Stimulated activated CD4-positive, alpha-beta T cell treated with anti-CD3 and anti-CD28 coated beads, Interleukin-4, amount 100 ng/mL, for 1 hour (primary cell): ENCODE data around the gene IL17RA.
A peak's percentile ranks its signal among the peaks of the same experiment; 100 is the strongest.
"Not testable (repeated sequence)": the region's sequence is repeated elsewhere in the genome, so short reads cannot be mapped to it uniquely, and the experiment has no call there.

Experiments
- DNase-seq: peaks from one replicate; pipeline ENCODE4 v3.0.0-alpha.2; 2020

Gene IL17RA, protein sequence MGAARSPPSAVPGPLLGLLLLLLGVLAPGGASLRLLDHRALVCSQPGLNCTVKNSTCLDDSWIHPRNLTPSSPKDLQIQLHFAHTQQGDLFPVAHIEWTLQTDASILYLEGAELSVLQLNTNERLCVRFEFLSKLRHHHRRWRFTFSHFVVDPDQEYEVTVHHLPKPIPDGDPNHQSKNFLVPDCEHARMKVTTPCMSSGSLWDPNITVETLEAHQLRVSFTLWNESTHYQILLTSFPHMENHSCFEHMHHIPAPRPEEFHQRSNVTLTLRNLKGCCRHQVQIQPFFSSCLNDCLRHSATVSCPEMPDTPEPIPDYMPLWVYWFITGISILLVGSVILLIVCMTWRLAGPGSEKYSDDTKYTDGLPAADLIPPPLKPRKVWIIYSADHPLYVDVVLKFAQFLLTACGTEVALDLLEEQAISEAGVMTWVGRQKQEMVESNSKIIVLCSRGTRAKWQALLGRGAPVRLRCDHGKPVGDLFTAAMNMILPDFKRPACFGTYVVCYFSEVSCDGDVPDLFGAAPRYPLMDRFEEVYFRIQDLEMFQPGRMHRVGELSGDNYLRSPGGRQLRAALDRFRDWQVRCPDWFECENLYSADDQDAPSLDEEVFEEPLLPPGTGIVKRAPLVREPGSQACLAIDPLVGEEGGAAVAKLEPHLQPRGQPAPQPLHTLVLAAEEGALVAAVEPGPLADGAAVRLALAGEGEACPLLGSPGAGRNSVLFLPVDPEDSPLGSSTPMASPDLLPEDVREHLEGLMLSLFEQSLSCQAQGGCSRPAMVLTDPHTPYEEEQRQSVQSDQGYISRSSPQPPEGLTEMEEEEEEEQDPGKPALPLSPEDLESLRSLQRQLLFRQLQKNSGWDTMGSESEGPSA

DNA sequence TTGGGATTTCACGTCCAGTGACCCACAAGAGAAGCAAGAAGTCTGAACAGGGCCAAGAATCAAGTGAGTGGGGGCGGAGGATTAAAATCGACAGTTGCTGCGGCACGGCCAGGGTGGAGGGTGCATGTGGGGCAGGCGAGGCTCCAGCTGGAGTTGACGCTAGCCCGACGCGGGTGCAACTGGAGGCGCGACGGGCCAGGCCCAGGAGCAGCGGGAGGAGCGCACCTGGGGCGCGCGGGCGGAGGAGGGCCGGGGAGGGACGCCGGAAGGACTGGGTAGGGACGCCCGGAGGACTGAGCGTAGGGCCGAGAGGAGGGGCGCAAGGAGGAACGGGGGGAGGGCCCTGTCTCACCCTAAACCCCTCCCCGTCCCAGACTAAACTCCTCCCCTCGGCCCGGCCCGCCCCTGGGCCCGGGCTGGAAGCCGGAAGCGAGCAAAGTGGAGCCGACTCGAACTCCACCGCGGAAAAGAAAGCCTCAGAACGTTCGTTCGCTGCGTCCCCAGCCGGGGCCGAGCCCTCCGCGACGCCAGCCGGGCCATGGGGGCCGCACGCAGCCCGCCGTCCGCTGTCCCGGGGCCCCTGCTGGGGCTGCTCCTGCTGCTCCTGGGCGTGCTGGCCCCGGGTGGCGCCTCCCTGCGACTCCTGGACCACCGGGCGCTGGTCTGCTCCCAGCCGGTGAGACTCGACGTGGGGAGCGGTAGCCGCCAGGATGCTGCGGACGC, at the start of gene IL17RA:
IL17RA (plus strand) TSS at position 447 of the 723 bp plus-strand sequence; CDS start at position 539, 92 bp downstream.
- peak; percentile 92 for DNase-seq

DNA sequence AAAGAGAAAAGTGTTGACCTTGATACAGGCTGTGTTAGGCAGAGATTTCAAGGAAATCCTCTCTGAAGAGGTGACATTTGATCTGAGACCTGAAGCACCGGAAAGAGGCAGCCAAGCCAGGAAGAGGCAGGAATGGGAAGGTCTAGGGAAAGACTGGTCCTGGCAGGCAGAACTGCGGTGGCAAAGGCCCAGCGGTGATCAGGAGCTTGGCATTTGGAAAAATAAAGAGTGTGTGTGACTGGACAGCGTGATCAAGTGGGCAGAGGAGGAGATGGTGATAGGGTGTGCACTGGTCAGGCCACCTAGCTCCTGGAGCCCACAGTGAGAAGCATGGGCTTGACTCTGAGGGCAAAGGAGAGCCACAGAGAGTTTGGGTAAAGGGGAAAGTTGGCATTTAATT, 49.6 kb upstream of the IL17RA start:
- no peak for DNase-seq

DNA sequence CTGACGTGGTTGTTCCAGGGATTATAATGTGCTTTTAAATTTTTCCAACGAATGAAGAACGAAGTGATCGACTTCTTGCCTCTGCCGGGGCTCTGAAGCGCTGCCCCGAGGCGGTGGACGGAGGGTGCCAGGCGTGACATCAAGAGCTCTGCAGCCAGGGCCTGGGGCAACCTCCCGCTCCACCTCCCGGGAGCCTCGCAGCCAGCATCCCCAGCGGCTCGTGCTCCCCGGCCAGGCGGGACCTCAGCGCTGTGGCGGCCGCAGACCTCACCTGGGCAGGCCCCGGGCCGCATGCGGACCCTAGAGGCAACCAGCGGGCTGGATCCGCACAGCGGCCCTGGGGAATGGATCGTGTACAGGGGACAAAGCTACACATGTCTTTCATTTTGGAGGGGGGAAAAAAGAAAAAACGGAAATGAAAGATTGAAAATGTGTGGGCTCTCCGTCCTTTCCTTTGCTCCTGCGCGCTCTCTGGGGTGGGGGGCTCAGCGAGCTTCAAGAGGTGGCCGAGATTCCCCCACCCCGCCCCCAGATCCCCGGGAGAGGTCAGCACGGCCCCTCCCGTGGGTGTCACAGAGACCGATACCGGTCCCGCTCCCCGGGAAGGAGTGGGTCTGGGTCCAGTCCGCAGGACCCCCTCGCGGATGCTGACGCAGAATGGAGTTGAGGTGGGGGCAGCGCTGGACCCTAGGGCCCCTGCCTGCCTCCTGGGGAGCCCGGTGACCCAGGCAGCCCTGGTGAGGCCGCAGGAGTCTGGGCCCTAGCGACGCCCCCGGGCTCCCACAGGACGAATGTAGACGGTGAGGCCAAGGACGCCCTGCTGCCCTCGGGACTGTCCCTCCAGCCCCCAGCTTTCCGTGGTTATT, 48.6 kb upstream of the IL17RA start:
- not testable (repeated sequence) for DNase-seq

GRCh38 chr22:17036842-17037711, 47.7 kb upstream of the IL17RA start:
- not testable (repeated sequence) for DNase-seq

DNA sequence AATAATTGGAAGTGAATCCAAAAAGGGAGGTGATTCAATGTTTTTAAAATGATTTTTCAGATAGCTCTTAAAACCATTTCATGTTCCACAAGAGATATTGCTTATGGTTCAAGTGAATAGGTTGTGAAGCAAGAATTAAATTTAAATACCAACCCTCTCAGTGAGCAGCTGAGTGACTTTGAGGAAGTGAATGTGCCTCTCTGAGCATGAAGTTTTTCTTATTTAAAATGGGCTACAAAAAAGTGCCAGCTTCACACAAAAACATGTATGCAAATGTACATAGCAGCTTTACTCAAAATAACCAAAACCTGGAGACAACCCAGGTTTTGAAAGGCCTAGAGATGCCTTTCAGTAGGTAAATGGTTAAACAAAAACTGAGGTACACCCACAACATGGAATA, 41.3 kb upstream of the IL17RA start:
- DNase-seq: no peak

GRCh38 chr22:17046566-17047348, 38.0 kb upstream of the IL17RA start:
- DNase-seq: no peak

DNA sequence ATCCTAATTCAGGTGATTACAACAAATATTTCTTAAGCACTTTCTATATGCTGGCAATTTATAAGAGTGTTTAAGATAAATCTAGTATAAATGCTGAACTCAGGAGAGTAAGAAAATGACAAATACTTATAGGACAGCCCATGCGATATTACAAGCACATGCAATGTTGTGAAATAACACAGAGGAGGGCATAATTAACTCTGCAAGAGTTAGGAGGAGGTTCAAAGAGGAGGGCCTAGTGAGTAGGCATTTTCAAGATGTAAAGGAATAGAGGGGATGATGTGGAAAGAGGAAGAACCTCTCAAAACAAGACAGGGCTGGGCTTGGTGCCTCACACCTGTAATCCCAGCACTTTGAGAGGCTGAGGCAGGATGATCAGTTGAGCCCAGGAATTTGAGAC, 37.1 kb upstream of the IL17RA start:
- DNase-seq: no peak

- DNase-seq: no peak
Observed at GRCh38 chr22:17056058-17056457, 28.7 kb upstream of the IL17RA start.

- DNase-seq: no peak
Observed at GRCh38 chr22:17056807-17057206, 28.0 kb upstream of the IL17RA start.

DNA sequence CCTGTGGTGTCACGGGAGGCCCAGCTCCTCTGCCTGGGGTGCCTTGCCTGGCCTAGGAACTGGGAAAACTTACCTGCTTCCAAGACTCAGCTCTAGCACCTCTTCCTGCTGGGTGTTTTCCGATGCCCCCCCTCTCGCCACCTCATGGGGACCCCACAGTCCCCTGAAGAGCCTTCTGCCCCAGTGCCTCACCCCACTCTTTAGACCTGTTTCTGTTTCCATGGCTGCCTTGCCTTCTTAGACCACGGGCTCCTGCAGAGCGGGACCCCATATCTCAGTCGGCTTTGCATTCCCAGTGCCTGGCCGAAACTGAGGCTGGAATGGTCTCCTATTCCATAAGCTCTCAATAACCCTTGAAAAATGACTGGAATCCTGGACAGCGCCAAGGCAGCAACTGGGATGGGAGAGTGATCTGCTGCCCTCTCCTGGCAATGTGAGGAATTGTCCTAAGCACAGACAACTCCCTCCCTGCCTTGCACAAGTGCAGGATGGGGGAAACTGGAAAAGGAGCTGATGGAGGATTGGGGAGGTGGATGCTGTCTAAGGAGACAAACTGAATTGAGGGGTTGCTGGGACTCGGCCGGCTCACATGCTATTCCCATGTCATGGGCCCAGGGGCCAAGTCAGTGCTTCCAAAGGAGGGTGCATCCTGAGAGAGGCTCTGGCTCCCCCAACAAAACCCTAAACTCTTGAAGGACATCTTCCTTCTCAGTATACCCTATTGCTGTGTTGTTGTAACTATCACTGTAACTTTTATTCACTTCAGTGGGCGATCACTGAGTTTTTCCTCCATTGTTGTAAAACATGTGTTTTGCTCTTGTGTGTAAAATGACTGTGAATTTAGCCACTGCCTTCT, 26.6 kb upstream of the IL17RA start:
- DNase-seq: peak; percentile 44

DNA sequence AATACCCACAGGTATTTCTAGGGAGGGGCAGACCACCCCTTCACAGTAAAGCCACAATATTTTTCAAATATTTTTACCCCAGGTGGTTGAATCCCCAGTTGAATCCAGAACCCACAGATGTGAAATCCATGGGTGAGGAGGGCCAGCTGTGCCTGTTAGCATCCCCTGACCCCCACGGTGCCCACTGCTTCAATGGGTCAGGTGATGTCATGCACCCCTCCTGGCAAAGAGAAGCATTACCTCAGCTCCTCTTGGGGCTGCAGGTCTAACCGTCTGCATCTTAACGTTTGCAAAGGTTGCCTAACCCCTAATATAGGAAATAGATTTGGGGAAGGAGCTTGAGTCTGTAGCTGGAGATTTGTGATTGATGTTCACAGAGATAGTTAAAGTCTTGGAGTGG, 24.7 kb upstream of the IL17RA start:
- DNase-seq: no peak

DNA sequence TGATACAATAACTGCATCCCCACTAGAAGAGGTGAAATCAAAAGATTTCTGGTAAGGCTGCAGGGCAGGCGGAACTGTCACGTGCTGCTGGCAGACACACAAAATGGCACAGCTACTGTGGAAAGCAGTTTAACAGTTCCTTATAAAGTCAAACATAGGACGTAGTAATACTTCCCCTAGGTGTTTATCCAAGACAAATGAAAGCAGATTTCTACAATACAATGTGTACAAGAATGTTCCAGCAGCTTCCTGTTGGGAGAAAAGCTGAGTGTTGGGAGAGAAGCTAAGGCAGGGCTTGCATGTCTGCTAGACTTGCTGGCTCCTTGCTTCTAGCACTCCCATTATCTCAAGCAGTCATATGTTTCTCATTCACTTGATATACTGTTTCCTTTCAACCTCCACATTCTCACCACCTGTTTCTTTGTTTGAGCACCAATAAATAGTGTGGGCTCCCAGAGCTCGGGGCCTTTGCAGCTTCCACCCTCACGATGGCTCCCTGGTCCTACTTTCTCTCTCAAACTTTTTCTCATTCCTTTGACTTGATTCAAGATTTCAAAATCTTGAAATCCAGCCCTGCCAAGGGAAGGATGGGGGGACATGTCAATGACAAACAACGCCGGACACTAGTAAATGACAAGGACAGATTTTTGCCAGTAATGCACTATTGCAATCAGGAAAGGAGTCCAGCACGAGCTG, 21.2 kb upstream of the IL17RA start:
- DNase-seq: no peak

GRCh38 chr22:17064498-17065100, 20.2 kb upstream of the IL17RA start:
- no peak for DNase-seq

DNA sequence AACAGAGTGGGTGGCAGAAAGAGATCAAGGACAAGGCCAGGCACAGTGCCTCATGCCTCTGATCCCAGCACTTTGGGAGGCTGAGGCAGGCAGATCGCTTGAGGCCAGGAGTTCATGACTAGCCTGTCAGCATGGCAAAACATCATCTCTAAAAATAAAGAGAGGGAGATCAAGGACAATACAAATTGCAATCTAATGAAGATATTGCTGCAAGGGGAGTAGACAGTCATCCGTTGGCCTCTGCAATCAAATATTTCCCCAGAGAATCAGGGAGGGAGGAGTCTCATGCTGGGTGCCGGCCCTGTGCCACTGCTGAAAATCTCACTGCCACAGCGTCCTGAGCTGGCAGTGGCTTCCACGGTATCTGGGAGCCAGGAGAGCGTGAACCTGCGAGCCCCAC, 19.4 kb upstream of the IL17RA start:
- no peak for DNase-seq

DNA sequence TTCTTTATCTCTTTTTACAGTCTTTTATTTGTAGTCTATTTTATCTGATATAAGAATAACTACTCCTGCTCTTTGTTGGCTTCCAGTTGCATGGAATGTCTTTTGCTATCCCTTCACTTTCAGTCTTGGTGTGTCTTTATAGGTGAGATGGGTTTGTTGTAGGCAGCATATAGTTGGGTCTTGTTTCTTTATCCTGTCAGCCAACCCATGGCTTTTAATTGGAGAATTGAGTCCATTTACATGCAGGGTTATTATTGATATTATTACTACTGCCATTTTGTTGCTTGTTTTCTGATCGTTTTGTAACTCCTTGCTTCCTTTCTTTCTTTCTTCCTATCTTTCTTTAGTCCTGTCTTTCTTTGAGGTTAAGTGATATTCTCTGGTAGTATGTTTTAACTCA, 11.9 kb upstream of the IL17RA start:
- DNase-seq: no peak

- no peak for DNase-seq
Observed at GRCh38 chr22:17074648-17075002, 10.2 kb upstream of the IL17RA start.

DNA sequence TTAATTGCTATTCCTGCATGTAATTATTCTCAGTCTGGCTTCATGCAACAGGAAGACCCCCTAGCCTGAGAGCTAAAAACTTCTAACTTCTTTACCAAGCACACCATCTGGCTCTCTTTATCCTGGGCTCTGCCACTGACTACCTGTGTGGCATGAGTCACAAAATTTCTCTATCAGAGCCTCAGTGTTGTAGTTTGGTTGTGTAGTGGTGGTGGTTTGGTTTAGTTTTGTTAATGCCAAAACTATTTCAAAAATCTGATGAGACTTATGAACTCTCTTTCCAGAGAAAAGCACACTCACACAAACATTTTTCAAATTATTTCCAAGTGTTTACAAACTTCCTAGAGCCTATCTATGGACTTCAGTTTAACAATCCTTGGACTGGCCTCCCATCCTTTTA, 7.5 kb upstream of the IL17RA start:
- DNase-seq: no peak

- DNase-seq: no peak
Observed at GRCh38 chr22:17079572-17079971, 5.2 kb upstream of the IL17RA start.
